Lower lobe of right lung (tissue), 2 donors: Measurements from ENCODE around the gene GON7. TPM values are rescaled to one million over a fixed set of nuclear protein-coding genes. Genes with fewer than 3 reads are reported as not detected.
A peak's percentile ranks its signal among the peaks of the same experiment; 100 is the strongest.

ENCODE experiments used
- ATAC-seq, 2 donors: fragments of 200-7000 bp; cut with Tn5 transposase; one replicate each; pipeline ENCODE4 v1.9.1; 2020 to 2022; ENCODE audit warnings: mild to moderate bottlenecking in 2 of 2, moderate library complexity in 2 of 2
- DNase-seq: peaks from one replicate; pipeline ENCODE4 v3.0.0-alpha.2; 2020
- H3K27ac ChIP-seq: fragments of 200-600 bp; one replicate; pipeline ENCODE4 v1.8.0; 2022
- H3K27me3 ChIP-seq: fragments of 200-600 bp; one replicate; pipeline ENCODE4 v1.8.0; 2022; ENCODE audit warnings: low read depth
- H3K36me3 ChIP-seq: fragments of 200-600 bp; one replicate; pipeline ENCODE4 v1.8.0; 2022; ENCODE audit warnings: mild to moderate bottlenecking
- H3K4me1 ChIP-seq: fragments of 200-600 bp; one replicate; pipeline ENCODE4 v1.8.0; 2022
- H3K4me3 ChIP-seq: fragments of 200-600 bp; one replicate; pipeline ENCODE4 v1.8.0; 2022; ENCODE audit warnings: mild to moderate bottlenecking
- H3K9me3 ChIP-seq: fragments of 200-600 bp; one replicate; pipeline ENCODE4 v1.8.0; 2022
- intact Hi-C: fragments of 100-400 bp; cut with DNase I; formaldehyde crosslinking; loops from one replicate; pipeline ENCODE4 v1.11.0; 2022
- total RNA-seq: library from RNA; stranded (reverse); fragmentation: NEBNext Ultra II Directional; extraction: Animal tissue kit (Norgen Biotek cat#: 25700); gene quantifications from one replicate; pipeline ENCODE4 v1.2.1, GENCODE V29; 2021
- TF ChIP-seq, protein P1 (sequence below): fragments of 200-600 bp; IDR thresholded peaks from one replicate; pipeline ENCODE4 v1.8.0; 2022; ENCODE audit warnings: antibody characterized with exemption, mild to moderate bottlenecking
- donor health status: DM: no; HTN: yes; CAD: no; lungs with severe emphysema.

Gene GON7
- total RNA-seq, 1 donor from 2014 or later = 12.9 TPM

DNA sequence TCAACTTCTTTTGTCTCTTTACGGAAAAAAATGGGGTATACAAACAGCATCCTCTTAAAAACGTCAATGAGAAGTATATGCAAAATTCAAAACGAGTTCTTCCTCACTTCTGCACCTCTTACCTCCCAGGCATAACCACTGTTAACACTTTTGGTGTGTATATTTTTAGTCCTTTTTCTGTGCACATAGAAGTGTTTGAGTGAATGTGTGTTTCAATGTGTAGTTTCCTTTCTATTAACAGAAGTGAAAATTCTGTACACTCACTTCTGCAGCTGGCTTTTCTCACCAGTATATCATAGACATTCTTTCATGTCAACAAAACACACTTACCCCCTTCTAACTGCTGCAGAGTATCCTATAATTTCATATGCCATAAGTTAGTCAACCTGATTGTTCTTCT, 5.6 kb upstream of the GON7 start:
- Histone ChIP-seq H3K27me3 (no peaks in the 10 kb centered on the region), H3K4me3 (no peak overlapping the region), H3K9me3 (no peaks in the 10 kb centered on the region), H3K27ac (no peak overlapping the region), H3K4me1 (peaks cover 15% of the 10 kb centered on the region), H3K36me3 (peaks cover 69% of the 10 kb centered on the region)
- ATAC-seq = no peak
- TF ChIP-seq, protein P1, sequence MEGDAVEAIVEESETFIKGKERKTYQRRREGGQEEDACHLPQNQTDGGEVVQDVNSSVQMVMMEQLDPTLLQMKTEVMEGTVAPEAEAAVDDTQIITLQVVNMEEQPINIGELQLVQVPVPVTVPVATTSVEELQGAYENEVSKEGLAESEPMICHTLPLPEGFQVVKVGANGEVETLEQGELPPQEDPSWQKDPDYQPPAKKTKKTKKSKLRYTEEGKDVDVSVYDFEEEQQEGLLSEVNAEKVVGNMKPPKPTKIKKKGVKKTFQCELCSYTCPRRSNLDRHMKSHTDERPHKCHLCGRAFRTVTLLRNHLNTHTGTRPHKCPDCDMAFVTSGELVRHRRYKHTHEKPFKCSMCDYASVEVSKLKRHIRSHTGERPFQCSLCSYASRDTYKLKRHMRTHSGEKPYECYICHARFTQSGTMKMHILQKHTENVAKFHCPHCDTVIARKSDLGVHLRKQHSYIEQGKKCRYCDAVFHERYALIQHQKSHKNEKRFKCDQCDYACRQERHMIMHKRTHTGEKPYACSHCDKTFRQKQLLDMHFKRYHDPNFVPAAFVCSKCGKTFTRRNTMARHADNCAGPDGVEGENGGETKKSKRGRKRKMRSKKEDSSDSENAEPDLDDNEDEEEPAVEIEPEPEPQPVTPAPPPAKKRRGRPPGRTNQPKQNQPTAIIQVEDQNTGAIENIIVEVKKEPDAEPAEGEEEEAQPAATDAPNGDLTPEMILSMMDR = no peak
- DNase-seq = no peak
- intact Hi-C loops = no loop called here

DNA sequence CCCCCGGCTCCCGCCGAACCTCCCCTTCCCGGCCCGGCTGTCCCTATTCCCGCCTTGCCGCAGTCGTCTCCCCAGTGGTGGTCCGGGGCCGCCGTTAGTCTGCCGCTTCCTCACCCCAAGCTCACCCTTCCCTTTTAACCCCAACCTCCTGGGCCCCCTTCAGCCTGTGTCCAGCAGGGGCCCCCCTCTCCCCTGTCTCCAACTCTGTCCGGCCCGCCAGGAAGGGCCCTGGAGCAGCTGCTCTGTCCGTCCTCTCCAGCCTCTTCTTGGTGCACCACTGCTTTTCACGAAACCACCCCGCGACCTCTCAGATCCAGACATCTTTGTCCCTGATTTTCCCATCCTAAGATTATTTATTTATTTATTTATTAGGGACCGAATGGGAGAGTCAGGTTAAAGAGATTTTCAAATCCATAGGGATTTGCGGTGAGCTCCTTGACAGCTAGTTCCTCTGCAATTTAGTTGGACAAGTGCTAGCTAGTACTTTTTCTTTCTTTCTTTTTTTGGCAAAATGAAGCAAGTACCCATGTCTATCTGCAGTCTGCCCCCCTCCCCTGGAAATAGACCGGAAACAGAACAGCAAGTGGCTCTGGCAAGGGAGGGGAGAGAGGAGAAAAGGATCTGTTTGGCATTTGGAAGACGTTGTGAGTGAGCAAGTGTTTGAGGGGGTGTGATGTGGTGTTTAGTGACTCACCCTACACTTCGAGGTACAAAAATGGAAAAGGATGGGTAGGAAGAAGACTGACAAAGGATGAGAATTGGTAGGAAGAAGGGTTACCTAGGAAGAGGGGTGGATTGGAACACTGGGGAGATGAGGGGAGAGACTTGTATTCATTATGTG, 823 bp upstream of the GON7 start:
- peak; percentile 79 to 83 for ATAC-seq
- Histone ChIP-seq H3K36me3 (peaks cover 22% of the 10 kb centered on the region), H3K4me3 (peak overlapping the region; percentile 82), H3K27me3 (no peaks in the 10 kb centered on the region), H3K9me3 (no peaks in the 10 kb centered on the region), H3K27ac (peak overlapping the region; percentile 89), H3K4me1 (peaks cover 27% of the 10 kb centered on the region)
- TF ChIP-seq, protein P1 = peak; percentile 27
- no peak for DNase-seq
- intact Hi-C loops = no loop called here

DNA sequence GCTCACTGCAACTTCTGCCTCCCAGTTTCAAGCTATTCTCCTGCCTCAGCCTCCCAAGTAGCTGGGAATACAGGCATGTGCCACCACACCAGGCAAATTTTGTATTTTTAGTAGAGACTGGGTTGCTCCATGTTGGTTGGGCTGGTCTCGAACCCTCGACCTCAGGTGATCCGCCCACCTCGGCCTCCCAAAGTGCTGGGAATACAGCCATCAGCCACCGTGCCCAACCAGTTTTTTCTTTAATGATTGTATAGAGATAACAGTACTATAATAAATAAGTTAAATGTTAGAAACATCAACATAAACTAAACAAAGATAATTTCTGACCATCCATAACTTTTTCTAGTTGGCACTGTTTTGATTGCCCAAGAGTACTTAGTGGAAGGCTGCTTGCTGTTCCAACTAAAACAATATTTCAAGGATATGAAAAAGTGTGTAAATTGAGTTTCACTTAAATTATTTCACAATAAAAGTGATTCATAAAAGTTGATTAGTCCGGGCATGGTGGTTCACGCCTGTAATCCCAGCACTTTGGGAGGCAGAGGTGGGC, 5.6 kb downstream of the GON7 start:
- no peak overlapping the region for H3K27ac ChIP-seq
- peaks cover 12% of the 10 kb centered on the region for H3K36me3 ChIP-seq
- ATAC-seq (no peak), DNase-seq (no peak)
- H3K4me3 ChIP-seq = no peak overlapping the region
- TF ChIP-seq, protein P1 = no peak
- no peaks in the 10 kb centered on the region for H3K9me3 ChIP-seq
- H3K4me1 ChIP-seq = peaks cover 10% of the 10 kb centered on the region
- H3K27me3 ChIP-seq = no peaks in the 10 kb centered on the region
- intact Hi-C loops = no loop called here

DNA sequence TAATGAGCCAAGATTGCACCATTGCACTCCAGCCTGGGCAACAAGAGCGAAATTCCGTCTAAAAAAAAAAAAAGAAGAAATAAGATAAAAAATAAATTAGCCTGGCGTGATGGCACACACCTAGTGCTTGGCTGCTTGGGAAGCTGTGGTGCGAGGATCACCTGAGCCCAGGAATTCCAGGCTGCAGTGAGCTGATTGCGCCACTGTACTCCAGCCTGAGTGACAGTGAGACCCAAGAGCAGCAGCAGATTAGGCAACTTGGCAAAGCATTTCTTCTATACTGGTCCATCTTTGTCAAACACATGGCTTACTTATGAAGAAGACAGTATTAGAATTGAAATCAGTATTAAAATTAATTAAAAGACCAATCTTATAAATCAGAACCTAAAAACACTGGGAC, 6.3 kb downstream of the GON7 start:
- H3K4me3 ChIP-seq = no peak overlapping the region
- H3K36me3 ChIP-seq = peaks cover 12% of the 10 kb centered on the region
- H3K9me3 ChIP-seq = no peaks in the 10 kb centered on the region
- peak; percentile 67 for DNase-seq
- H3K27ac ChIP-seq = no peak overlapping the region
- peak; percentile 77 to 81 for ATAC-seq
- intact Hi-C loops = no loop called here
- peaks cover 4% of the 10 kb centered on the region for H3K4me1 ChIP-seq
- TF ChIP-seq, protein P1 = no peak
- H3K27me3 ChIP-seq = no peaks in the 10 kb centered on the region

DNA sequence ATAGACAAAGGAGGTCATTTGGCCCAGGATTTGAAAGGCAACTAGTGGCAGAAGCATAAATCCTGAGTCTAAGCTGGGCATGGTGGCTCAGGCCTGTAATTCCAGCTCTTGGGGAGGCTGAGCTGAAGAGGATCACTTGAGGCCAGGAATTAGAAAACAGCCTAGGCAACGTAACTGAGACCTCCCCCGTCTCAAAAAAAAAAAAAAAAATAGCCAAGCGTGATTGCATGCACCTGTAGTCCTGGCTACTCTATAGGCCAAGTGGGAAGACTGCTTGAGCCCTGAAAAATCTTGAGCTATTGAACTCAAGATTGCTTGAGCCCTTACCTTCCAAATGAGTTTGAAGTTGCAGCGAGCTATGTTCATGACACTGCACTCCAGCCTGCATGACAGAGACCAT, 7.8 kb downstream of the GON7 start:
- H3K4me1 ChIP-seq = no peaks in the 10 kb centered on the region
- no peaks in the 10 kb centered on the region for H3K27me3 ChIP-seq
- no peaks in the 10 kb centered on the region for H3K9me3 ChIP-seq
- ATAC-seq (peak in 1 of 2 donors; percentile 54), DNase-seq (no peak)
- H3K4me3 ChIP-seq = no peak overlapping the region
- intact Hi-C loops = no loop called here
- H3K27ac ChIP-seq = no peak overlapping the region
- TF ChIP-seq, protein P1 = no peak
- peaks cover 12% of the 10 kb centered on the region for H3K36me3 ChIP-seq
